ENCODE measurements around the gene ALDH8A1.

Gene ALDH8A1

GRCh38 chr6:134951494-134952263 is 1.8 kb upstream of the ALDH8A1 start:
- no peak for DNase-seq (ENCODE audit: low read depth in 2 of 2)

- no peak for DNase-seq (ENCODE audit: low read depth in 2 of 2)
These were observed 581 bp upstream of the ALDH8A1 start for GRCh38 chr6:134950482-134950881.

GRCh38 chr6:134948691-134949090 is 1.2 kb downstream of the ALDH8A1 start:
- no peak for DNase-seq (ENCODE audit: low read depth in 2 of 2)

- DNase-seq (ENCODE audit: low read depth in 2 of 2), result no peak
These were observed 1.8 kb downstream of the ALDH8A1 start for GRCh38 chr6:134948142-134948541.

- no peak for DNase-seq (ENCODE audit: low read depth in 2 of 2)
These were observed 4.9 kb downstream of the ALDH8A1 start for GRCh38 chr6:134945045-134945444.

- DNase-seq (ENCODE audit: low read depth in 2 of 2), result no peak
These were observed 6.3 kb downstream of the ALDH8A1 start for GRCh38 chr6:134943522-134944111.

- DNase-seq (ENCODE audit: low read depth in 2 of 2), result peak; percentile 22 to 62
These were observed 11.0 kb downstream of the ALDH8A1 start for GRCh38 chr6:134938896-134939295.

- no peak for DNase-seq (ENCODE audit: low read depth in 2 of 2)
These were observed 12.5 kb downstream of the ALDH8A1 start for GRCh38 chr6:134937426-134937825.

- no peak for DNase-seq (ENCODE audit: low read depth in 2 of 2)
These were observed 13.0 kb downstream of the ALDH8A1 start for GRCh38 chr6:134936931-134937330.

- no peak for DNase-seq (ENCODE audit: low read depth in 2 of 2)
These were observed 13.4 kb downstream of the ALDH8A1 start for GRCh38 chr6:134936476-134936875.

- DNase-seq (ENCODE audit: low read depth in 2 of 2), result no peak
These were observed 15.0 kb downstream of the ALDH8A1 start for GRCh38 chr6:134934793-134935485.

GRCh38 chr6:134932535-134933470 is 17.1 kb downstream of the ALDH8A1 start:
- no peak for DNase-seq (ENCODE audit: low read depth in 2 of 2)

GRCh38 chr6:134932098-134932497 is 17.8 kb downstream of the ALDH8A1 start:
- DNase-seq (ENCODE audit: low read depth in 2 of 2), result no peak

GRCh38 chr6:134930463-134930862 is 19.4 kb downstream of the ALDH8A1 start:
- DNase-seq (ENCODE audit: low read depth in 2 of 2), result no peak

GRCh38 chr6:134928151-134928900 is 21.6 kb downstream of the ALDH8A1 start:
- no peak for DNase-seq (ENCODE audit: low read depth in 2 of 2)

GRCh38 chr6:134925800-134926199 is 24.1 kb downstream of the ALDH8A1 start:
- DNase-seq (ENCODE audit: low read depth in 2 of 2), result no peak

- DNase-seq (ENCODE audit: low read depth in 2 of 2), result no peak
These were observed 28.1 kb downstream of the ALDH8A1 start for GRCh38 chr6:134921721-134922261.

GRCh38 chr6:134921276-134921675 is 28.6 kb downstream of the ALDH8A1 start:
- no peak for DNase-seq (ENCODE audit: low read depth in 2 of 2)

- DNase-seq (ENCODE audit: low read depth in 2 of 2), result no peak
These were observed 29.5 kb downstream of the ALDH8A1 start for GRCh38 chr6:134920422-134920821.

- DNase-seq (ENCODE audit: low read depth in 2 of 2), result no peak
These were observed 31.4 kb downstream of the ALDH8A1 start for GRCh38 chr6:134918418-134918961.

Data from stimulated activated CD8-positive, alpha-beta memory T cell treated with anti-CD3 and anti-CD28 coated beads, Interleukin-2, amount 100 ng/mL, for 48 hours (primary cell).